Ectodermal cell (in vitro differentiated cells): ENCODE data around the gene PHLPP1.

Experiments used
- H3K27ac ChIP-seq: 2 replicates; pipeline ENCODE4 v1.7.0; 2013; ENCODE audit warnings: mild to moderate bottlenecking, low read depth, low read length; ENCODE audit not compliant: insufficient read depth, poor library complexity, severe bottlenecking
- H3K27me3 ChIP-seq: 2 replicates; pipeline ENCODE4 v1.7.0; 2013; ENCODE audit warnings: mild to moderate bottlenecking, low read length; ENCODE audit not compliant: insufficient read depth, control insufficient read depth, poor library complexity, severe bottlenecking
- H3K36me3 ChIP-seq: one replicate; pipeline ENCODE4 v1.7.0; 2013; ENCODE audit warnings: low read length; ENCODE audit not compliant: control insufficient read depth, insufficient read depth
- H3K4me1 ChIP-seq: one replicate; pipeline ENCODE4 v1.7.0; 2013; ENCODE audit warnings: low read length; ENCODE audit not compliant: control insufficient read depth, insufficient read depth
- H3K4me3 ChIP-seq: 2 replicates; pipeline ENCODE4 v1.7.0; 2013; ENCODE audit warnings: low read depth, low read length, control low read depth; ENCODE audit not compliant: insufficient read depth
- H3K9me3 ChIP-seq: 2 replicates; pipeline ENCODE4 v1.7.0; 2013; ENCODE audit warnings: mild to moderate bottlenecking, low read length, moderate library complexity; ENCODE audit not compliant: control insufficient read depth
- WGBS, 2 experiments: methylation state at CpG; one replicate each; pipeline ENCODE4 v1.1.7; 2013; ENCODE audit warnings: missing lambda C conversion rate in 2 of 2; 5-methylcytosine and 5-hydroxymethylcytosine counted together

Gene PHLPP1

DNA sequence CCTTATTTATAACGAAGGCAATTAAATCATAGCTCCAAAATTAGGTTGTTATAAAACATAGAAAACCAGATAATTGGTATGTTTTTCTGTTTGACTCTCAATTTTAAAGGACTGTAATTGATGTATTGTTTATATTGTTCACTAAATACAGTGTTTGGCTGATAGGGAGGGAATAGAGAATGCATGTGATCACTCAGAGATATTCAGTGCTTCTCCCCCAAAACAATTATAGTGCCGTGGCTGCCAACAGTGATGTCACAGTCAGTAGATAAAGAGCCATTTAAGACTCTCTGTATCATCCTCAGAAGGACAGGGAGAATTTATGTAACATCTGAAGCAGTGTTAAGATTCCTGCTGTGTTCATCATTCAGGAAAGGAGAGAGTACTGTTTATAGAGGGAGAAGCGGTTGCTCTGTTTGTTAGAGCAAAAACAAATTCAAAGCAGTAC is 69.6 kb downstream of the PHLPP1 start:
- Histone ChIP-seq H3K4me3 (no peak overlapping the region), H3K27ac (no peak overlapping the region), H3K4me1 (peaks cover 37% of the 10 kb centered on the region), H3K36me3 (no peaks in the 10 kb centered on the region), H3K27me3 (no peaks in the 10 kb centered on the region), H3K9me3 (no peaks in the 10 kb centered on the region)
- 38 to 58% methylated on average over 2 to 3 of the region's 3 CpGs for WGBS, 2 experiments

DNA sequence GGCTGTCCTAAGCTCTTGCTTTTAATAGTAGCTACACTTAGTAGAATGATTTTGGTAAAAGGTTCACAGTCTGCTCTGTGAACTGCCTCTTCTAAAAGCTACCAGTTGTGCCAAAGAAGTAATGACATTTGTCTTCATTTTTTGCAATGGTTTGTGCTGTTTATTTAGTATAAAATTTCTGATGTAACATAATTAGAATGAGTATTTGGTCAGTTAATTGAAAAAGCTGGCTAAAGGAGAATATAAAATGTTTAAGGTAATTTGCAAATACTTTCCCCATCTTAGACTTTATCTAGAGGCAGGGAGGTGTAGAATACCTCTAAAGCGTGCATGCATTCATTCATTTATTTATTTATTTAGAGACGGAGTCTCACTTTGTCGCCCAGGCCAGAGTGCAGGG is 71.3 kb downstream of the PHLPP1 start:
- Histone ChIP-seq H3K4me1 (peaks cover 41% of the 10 kb centered on the region), H3K36me3 (no peaks in the 10 kb centered on the region), H3K27me3 (no peaks in the 10 kb centered on the region), H3K9me3 (no peaks in the 10 kb centered on the region), H3K27ac (no peak overlapping the region), H3K4me3 (no peak overlapping the region)
- WGBS, 2 experiments: 90 to 100% methylated on average over 2 to 3 of the region's 3 CpGs

DNA sequence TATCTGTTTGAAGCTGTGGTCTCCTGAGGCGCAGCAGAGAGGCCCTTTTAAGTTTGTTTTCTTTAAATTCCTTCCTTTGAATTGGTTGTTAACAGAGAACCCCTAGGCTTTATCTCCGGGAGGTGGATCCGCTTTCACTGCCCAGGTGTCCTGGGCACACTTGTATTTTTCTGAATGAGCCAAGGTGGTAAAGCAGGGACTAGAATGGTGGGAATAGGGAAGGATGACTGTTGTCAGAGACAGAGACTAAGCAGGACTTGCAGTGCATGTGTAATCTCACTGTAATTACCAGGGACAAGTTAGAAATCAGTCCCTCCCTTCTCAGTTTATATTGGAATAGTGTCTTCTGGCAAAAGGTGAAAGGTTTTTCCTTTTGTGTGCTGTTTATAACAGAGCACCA is 72.8 kb downstream of the PHLPP1 start:
- no peaks in the 10 kb centered on the region for H3K36me3 ChIP-seq

DNA sequence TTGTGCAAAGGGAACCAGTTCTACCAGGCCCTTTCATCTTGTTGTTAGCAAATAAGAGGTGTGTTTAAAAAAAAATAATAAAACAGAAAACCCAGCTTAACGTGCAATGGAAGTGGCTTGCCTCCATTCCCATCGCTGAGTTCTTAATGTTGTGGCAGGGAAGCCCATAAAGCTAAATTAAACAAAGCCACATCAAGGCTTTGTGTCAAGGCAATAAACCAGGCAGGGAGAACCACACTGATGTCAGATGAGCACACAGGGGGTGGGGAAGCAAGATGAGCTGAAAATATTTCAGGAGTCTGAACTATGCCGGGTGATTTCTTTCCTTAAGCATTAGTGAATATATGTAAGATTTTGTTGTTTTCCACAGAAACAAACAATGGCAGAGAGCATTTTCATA is 73.5 kb downstream of the PHLPP1 start:
- H3K36me3 ChIP-seq: no peaks in the 10 kb centered on the region
- peaks cover 41% of the 10 kb centered on the region for H3K4me1 ChIP-seq
- H3K27ac ChIP-seq: no peak overlapping the region
- H3K27me3 ChIP-seq: no peaks in the 10 kb centered on the region
- H3K9me3 ChIP-seq: no peaks in the 10 kb centered on the region
- no peak overlapping the region for H3K4me3 ChIP-seq
- WGBS, 2 experiments: 44 to 47% methylated on average over 2 to 3 of the region's 3 CpGs

More for the DNA sequence above, 72.8 kb downstream of the PHLPP1 start:
- 10 to 14% methylated on average over 3 of the region's 3 CpGs for WGBS, 2 experiments
- no peaks in the 10 kb centered on the region for H3K27me3 ChIP-seq
- H3K4me3 ChIP-seq: no peak overlapping the region
- H3K27ac ChIP-seq: no peak overlapping the region
- H3K4me1 ChIP-seq: peaks cover 41% of the 10 kb centered on the region
- no peaks in the 10 kb centered on the region for H3K9me3 ChIP-seq

DNA sequence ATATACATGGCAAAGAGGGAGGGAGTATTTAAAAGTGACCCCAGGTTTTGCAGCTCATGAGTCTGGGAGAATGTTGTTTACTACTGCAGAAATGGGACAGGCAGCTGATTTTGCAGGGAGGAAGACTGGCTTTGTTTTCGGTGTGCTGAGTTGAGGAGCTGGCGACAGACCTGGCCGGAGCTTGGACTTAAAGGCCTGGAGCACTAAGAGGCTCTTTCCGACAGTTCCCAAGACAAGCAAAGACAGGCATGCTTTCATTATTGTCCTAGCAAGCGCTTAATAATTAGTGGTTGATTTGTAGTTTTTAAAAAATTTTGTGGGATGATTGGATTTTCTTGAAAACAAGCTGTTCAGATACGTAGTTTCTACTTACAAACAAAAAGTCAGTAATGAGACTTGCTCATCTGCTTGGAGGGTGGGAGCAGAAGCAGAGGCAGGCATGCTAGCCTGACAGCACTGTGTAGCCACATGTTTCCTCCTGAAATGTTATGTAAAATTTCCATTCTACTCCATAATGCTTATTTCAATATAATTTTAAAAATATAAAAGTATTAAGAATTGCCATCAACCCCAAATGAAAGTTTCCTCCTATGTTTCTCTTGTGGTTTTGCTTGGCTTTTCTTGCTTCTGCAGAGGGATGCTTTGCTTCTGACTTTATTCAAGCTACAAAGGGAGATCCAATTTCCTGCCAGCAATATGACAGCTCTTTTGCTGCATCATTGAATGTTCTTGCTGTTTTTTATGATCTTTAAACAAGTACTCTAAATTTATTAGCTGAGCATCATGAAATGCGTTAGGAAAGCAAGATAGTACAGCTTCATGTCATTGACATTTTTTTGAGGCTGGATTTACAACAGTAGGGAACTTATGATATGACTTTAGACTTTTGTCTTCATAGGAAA is 75.8 kb downstream of the PHLPP1 start:
- Histone ChIP-seq H3K27ac (no peak overlapping the region), H3K4me1 (peaks cover 32% of the 10 kb centered on the region), H3K36me3 (no peaks in the 10 kb centered on the region), H3K9me3 (no peaks in the 10 kb centered on the region), H3K27me3 (no peaks in the 10 kb centered on the region), H3K4me3 (no peak overlapping the region)
- 72 to 73% methylated on average over 7 of the region's 7 CpGs for WGBS, 2 experiments

DNA sequence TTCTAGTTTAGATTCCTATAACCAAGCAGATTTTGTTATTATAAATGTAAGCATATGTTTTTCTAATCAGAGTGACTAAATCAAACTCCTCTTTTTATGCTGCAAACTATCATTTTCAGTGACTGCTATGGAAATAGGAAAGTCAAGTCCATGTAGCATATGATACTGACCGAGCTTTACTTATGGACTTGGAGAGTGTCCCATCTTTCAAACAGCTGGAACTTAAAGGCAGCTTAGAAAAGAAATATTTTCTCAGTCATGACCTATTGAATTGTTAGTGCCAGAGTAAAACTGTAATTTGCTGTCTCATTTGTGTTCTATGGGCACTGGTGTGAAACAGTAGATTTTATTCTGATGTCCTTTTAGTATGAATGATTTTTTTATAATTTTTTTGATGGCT is 76.7 kb downstream of the PHLPP1 start:
- H3K27ac ChIP-seq: no peak overlapping the region
- peaks cover 28% of the 10 kb centered on the region for H3K4me1 ChIP-seq
- no peaks in the 10 kb centered on the region for H3K27me3 ChIP-seq
- no peaks in the 10 kb centered on the region for H3K36me3 ChIP-seq
- H3K4me3 ChIP-seq: no peak overlapping the region
- 95 to 98% methylated on average over 1 of the region's 1 CpG for WGBS, 2 experiments
- H3K9me3 ChIP-seq: no peaks in the 10 kb centered on the region

DNA sequence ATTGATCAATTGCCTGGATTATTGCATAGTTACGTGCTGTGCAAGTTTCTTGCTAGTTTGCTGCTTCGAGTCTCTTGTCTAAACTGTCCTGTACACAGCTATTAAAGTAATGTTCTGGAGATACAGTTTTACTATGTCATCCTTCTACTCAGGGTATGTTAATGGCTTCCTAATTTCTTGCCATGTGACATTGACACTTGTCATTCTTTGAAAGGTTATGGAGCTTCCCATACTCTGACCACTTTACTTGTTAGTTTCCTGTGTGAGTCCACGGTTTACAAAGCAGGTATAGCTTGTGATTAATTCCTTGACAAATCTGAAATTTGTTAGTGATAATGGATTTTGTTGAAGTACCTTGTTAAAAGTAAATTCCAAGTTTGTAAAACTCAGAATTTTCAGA is 80.5 kb downstream of the PHLPP1 start:
- Histone ChIP-seq H3K4me1 (peaks cover 8% of the 10 kb centered on the region), H3K27ac (no peak overlapping the region), H3K36me3 (no peaks in the 10 kb centered on the region), H3K4me3 (no peak overlapping the region), H3K9me3 (no peaks in the 10 kb centered on the region), H3K27me3 (no peaks in the 10 kb centered on the region)
- WGBS, 2 experiments: 86 to 97% methylated on average over 3 of the region's 3 CpGs

DNA sequence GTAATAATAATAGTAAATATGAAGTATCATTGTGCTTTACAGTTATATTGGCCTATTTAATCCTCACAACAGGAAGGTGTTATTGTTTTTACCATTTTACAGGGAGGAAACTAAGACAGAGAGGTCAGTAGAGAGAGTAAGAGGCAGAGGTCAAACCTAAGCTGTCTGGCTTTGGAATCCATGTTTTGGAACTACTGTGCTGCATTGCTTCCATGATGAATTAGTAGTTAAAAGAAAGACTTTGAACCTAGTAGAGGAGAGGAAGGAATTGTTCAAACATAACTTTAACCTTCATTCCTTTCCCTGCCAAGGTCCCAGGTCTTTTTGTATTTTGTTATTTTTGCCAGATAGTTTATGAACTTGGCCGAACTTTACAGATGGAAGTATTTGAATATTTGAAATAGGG is 80.9 kb downstream of the PHLPP1 start:
- H3K36me3 ChIP-seq: no peaks in the 10 kb centered on the region
- no peak overlapping the region for H3K27ac ChIP-seq
- peaks cover 8% of the 10 kb centered on the region for H3K4me1 ChIP-seq
- no peaks in the 10 kb centered on the region for H3K27me3 ChIP-seq
- H3K9me3 ChIP-seq: no peaks in the 10 kb centered on the region
- H3K4me3 ChIP-seq: no peak overlapping the region
- WGBS, 2 experiments: 92 to 100% methylated on average over 1 of the region's 1 CpG

DNA sequence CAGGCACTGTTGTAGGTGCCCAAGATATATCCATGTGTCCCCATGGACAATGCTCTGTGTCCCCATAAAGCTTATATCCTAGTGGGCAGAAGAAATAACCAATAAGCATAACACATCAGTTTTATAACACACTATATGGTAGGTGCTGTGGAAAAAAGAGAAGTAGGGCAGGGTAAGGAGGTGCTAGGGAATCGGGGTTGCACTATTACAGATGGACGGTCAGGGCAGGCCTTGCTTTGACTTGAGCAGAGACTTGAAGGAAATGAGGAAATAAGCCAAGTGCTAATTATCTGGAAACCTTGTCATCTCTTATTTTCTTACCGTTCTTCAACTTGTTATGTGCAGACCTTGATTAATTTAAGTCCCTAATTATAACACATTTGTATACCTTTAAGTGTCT is 82.0 kb downstream of the PHLPP1 start:
- H3K27me3 ChIP-seq: no peaks in the 10 kb centered on the region
- H3K4me1 ChIP-seq: peaks cover 13% of the 10 kb centered on the region
- 93 to 98% methylated on average over 3 of the region's 3 CpGs for whole genome bisulfite sequencing, 2 experiments
- H3K27ac ChIP-seq: no peak overlapping the region
- no peak overlapping the region for H3K4me3 ChIP-seq
- no peaks in the 10 kb centered on the region for H3K9me3 ChIP-seq
- H3K36me3 ChIP-seq: no peaks in the 10 kb centered on the region

DNA sequence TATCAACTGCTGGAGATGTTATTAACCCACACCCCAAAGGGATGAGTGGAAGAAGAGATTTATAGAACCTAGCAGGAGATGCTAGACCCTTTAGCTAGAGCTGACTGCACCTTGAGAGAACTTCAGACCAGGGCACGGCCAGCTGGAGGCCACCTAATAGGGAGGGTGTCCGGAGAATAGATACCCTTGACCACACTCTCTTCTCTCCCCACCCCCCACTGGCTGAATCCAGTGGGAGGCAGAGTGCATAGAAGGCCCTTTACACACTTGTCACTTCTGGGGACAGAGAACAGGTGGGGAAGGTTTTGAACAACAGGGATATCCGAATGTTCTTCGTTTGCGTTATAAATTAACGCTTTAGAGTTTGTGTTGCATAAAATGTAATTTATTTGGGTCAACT is 84.6 kb downstream of the PHLPP1 start:
- Histone ChIP-seq H3K4me1 (peaks cover 13% of the 10 kb centered on the region), H3K9me3 (no peaks in the 10 kb centered on the region), H3K27me3 (no peaks in the 10 kb centered on the region), H3K27ac (no peak overlapping the region), H3K36me3 (no peaks in the 10 kb centered on the region), H3K4me3 (no peak overlapping the region)
- WGBS, 2 experiments: 63 to 65% methylated on average over 5 to 6 of the region's 6 CpGs
